NOMO-1 treated with DMSO at 0.1 percent for 48 hours (cell line): Measurements from ENCODE around the gene ZBTB16.

ENCODE experiments used
- DNase-seq: peaks from one replicate; lab custom pipeline; 2025; ENCODE audit not compliant: unreplicated experiment; lab: John Stamatoyannopoulos, UW

ZBTB16 gene

GRCh38 chr11:114163830-114164401 is 104.4 kb downstream of the ZBTB16 start:
- peak; percentile 24 for DNase-seq

GRCh38 chr11:114164546-114164945 is 105.0 kb downstream of the ZBTB16 start:
- no peak for DNase-seq

GRCh38 chr11:114165326-114166230 is 106.1 kb downstream of the ZBTB16 start:
- DNase-seq: no peak

GRCh38 chr11:114166362-114166761 is 106.9 kb downstream of the ZBTB16 start:
- no peak for DNase-seq

- DNase-seq: peak; percentile 88
Measured at GRCh38 chr11:114166897-114167323, 107.4 kb downstream of the ZBTB16 start.

- no peak for DNase-seq
Measured at GRCh38 chr11:114167355-114167754, 107.8 kb downstream of the ZBTB16 start.

- no peak for DNase-seq
Measured at GRCh38 chr11:114167771-114168448, 108.4 kb downstream of the ZBTB16 start.

GRCh38 chr11:114168691-114169090 is 109.2 kb downstream of the ZBTB16 start:
- no peak for DNase-seq

- peak; percentile 27 for DNase-seq
Measured at GRCh38 chr11:114169321-114169749, 109.8 kb downstream of the ZBTB16 start.

- DNase-seq: no peak
Measured at GRCh38 chr11:114169821-114170220, 110.3 kb downstream of the ZBTB16 start.

- DNase-seq: no peak
Measured at GRCh38 chr11:114170226-114170625, 110.7 kb downstream of the ZBTB16 start.

- no peak for DNase-seq
Measured at GRCh38 chr11:114171257-114172054, 111.9 kb downstream of the ZBTB16 start.

GRCh38 chr11:114172055-114172861 is 112.7 kb downstream of the ZBTB16 start:
- no peak for DNase-seq

GRCh38 chr11:114172871-114173444 is 113.4 kb downstream of the ZBTB16 start:
- DNase-seq: no peak

GRCh38 chr11:114173843-114174242 is 114.3 kb downstream of the ZBTB16 start:
- DNase-seq: no peak

GRCh38 chr11:114174712-114175495 is 115.4 kb downstream of the ZBTB16 start:
- no peak for DNase-seq

GRCh38 chr11:114175706-114176105 is 116.2 kb downstream of the ZBTB16 start:
- no peak for DNase-seq

- no peak for DNase-seq
Measured at GRCh38 chr11:114176321-114176720, 116.8 kb downstream of the ZBTB16 start.

- no peak for DNase-seq
Measured at GRCh38 chr11:114178656-114179055, 119.1 kb downstream of the ZBTB16 start.
